DOHH2 (cell line): ENCODE data around the gene NPAS2.

Experiments used
- CTCF ChIP-seq: fragments of 200-600 bp; sonication (generic); IDR thresholded peaks from one replicate; pipeline ENCODE4 v1.5.1; 2014; ENCODE audit warnings: antibody characterized with exemption, mild to moderate bottlenecking, low read depth, low read length; ENCODE audit not compliant: poor library complexity, severe bottlenecking
- EZH2phosphoT487 ChIP-seq: fragments of 200-600 bp; sonication (generic); IDR thresholded peaks from 2 replicates; pipeline ENCODE4 v1.6.1; 2017; ENCODE audit warnings: borderline replicate concordance, mild to moderate bottlenecking, antibody characterized with exemption, low read length, moderate library complexity, mixed read lengths

- TF ChIP-seq CTCF (no peak), EZH2phosphoT487 (no peak)
Measured at GRCh38 chr2:100934504-100935371, 114.8 kb downstream of the NPAS2 start.
